ENCODE measurements around the gene KCNJ14. TPM values are rescaled to one million over a fixed set of nuclear protein-coding genes. Genes with fewer than 3 reads are reported as not detected.

KCNJ14 gene
- total RNA-seq, 2 experiments from 2014 or later = 1.7 to 2.0 TPM

DNA sequence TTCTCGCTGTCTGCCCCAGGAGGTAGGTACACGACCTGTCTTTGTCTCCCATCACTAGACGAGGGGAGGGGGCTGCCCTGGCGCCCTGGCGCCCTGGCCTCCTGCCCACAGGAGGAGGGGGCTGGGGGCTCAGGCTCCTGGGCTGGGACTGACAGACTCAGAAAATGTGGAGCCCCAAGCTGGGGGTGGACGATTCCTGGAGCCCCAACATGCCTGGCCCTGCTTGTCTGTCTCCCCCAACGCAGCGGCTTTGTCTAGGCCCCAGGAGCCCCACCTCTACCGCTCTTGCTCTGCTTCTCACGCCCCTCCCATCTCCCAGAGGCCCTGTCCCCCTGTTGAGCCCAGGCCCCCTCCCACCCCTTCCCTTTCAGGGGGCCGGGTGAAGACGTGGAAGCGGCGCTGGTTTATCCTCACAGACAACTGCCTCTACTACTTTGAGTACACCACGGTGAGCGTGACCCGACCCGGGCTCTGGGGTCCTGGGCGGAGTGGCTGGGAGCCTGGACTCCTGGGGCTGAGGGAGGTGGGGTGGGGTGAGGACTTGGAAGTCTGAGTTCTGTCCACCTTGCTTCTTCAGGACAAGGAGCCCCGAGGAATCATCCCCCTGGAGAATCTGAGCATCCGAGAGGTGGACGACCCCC is 22.4 kb downstream of the KCNJ14 start:
- TF ChIP-seq, protein P1, sequence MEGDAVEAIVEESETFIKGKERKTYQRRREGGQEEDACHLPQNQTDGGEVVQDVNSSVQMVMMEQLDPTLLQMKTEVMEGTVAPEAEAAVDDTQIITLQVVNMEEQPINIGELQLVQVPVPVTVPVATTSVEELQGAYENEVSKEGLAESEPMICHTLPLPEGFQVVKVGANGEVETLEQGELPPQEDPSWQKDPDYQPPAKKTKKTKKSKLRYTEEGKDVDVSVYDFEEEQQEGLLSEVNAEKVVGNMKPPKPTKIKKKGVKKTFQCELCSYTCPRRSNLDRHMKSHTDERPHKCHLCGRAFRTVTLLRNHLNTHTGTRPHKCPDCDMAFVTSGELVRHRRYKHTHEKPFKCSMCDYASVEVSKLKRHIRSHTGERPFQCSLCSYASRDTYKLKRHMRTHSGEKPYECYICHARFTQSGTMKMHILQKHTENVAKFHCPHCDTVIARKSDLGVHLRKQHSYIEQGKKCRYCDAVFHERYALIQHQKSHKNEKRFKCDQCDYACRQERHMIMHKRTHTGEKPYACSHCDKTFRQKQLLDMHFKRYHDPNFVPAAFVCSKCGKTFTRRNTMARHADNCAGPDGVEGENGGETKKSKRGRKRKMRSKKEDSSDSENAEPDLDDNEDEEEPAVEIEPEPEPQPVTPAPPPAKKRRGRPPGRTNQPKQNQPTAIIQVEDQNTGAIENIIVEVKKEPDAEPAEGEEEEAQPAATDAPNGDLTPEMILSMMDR (IDR thresholded peaks at IDR 0.05) = no peak
- H3K4me3 Mint-ChIP-seq = no peak overlapping the region
- peaks cover 26% of the 10 kb centered on the region for H3K4me1 ChIP-seq (ENCODE audit: insufficient read depth, low read length)
- no peak overlapping the region for H3K27ac Mint-ChIP-seq
- no peak for DNase-seq
- H3K4me3 ChIP-seq (ENCODE audit: low read length) = no peak overlapping the region
- peaks cover 27% of the 10 kb centered on the region for H3K4me1 Mint-ChIP-seq (ENCODE audit: low read depth)
- no peaks in the 10 kb centered on the region for H3K27me3 ChIP-seq (ENCODE audit: control insufficient read depth in 1 of 2, insufficient read depth in 2 of 2, low read length in 2 of 2)
- ChIA-PET CTCF (no interaction called here), POLR2A (no interaction called here)
- H3K36me3 ChIP-seq (ENCODE audit: insufficient read depth, low read length) = peaks cover 48% of the 10 kb centered on the region
- peaks cover 43% of the 10 kb centered on the region for H3K36me3 Mint-ChIP-seq (ENCODE audit: low read depth)
- intact Hi-C loops (cut with DNase I, micrococcal nuclease) = loop anchor here in 1 of 2 experiments (10.0 kb wide), 1 partner anchor 637 kb away; the partner anchor contains the start of genes C19orf73, LIN7B and PPFIA3
- no peaks in the 10 kb centered on the region for H3K9me3 ChIP-seq (ENCODE audit: control insufficient read depth in 1 of 2, insufficient read depth in 1 of 2, low read length in 2 of 2)
- H3K9me3 Mint-ChIP-seq = no peaks in the 10 kb centered on the region
- ATAC-seq (ENCODE audit: poor library complexity) = no peak
- H3K27me3 Mint-ChIP-seq = no peaks in the 10 kb centered on the region
- H3K27ac ChIP-seq (ENCODE audit: low read depth in 1 of 2, low read length in 2 of 2) = no peak overlapping the region

DNA sequence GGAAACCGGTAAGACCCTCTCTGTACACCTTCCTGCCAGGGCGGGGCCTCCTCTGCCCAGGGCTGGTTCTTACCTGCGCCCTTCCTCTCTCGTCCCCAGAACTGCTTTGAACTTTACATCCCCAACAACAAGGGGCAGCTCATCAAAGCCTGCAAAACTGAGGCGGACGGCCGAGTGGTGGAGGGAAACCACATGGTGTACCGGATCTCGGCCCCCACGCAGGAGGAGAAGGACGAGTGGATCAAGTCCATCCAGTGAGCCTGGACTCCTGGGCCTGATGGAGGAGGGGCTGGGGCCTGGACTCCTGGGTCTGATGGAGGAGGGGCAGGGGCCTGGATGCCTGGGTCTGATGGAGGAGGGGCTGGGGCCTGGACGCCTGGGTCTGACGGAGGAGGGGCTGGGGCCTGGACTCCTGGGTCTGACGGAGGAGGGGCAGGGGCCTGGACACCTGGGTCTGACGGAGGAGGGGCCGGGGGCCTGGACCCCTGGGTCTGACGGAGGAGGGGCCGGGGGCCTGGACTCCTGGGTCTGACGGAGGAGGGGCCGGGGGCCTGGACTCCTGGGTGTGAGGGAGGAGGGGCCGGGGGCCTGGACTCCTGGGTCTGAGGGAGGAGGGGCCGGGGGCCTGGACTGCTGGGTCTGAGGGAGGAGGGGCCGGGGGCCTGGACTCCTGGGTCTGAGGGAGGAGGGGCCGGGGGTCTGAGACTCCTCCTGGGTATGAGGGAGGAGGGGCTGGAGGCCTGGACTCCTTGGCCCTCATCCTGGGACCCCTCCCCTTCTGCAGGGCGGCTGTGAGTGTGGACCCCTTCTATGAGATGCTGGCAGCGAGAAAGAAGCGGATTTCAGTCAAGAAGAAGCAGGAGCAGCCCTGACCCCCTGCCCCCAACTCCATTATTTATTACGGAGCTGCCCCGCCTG is 23.2 kb downstream of the KCNJ14 start:
- Mint-ChIP-seq H3K27me3 (no peaks in the 10 kb centered on the region), H3K36me3 (ENCODE audit: low read depth) (peaks cover 35% of the 10 kb centered on the region), H3K27ac (peak overlapping the region; percentile 88), H3K4me1 (ENCODE audit: low read depth) (peaks cover 27% of the 10 kb centered on the region), H3K4me3 (no peak overlapping the region), H3K9me3 (no peaks in the 10 kb centered on the region)
- no peaks in the 10 kb centered on the region for H3K27me3 ChIP-seq (ENCODE audit: control insufficient read depth in 1 of 2, insufficient read depth in 2 of 2, low read length in 2 of 2)
- ChIA-PET CTCF (no interaction called here), POLR2A (interaction anchor here (2.7 kb wide), 1 partner anchor 8 kb away, joined by 18 read pairs; no protein-coding TSS in a partner anchor)
- no peak overlapping the region for H3K27ac ChIP-seq (ENCODE audit: low read depth in 1 of 2, low read length in 2 of 2)
- H3K36me3 ChIP-seq (ENCODE audit: insufficient read depth, low read length) = peaks cover 40% of the 10 kb centered on the region
- TF ChIP-seq, protein P1 (IDR thresholded peaks at IDR 0.05) = no peak
- intact Hi-C loops (cut with DNase I, micrococcal nuclease) = loop anchor here in 1 of 2 experiments (10.0 kb wide), 1 partner anchor 636 kb away; the partner anchor contains the start of genes C19orf73, LIN7B and PPFIA3
- H3K9me3 ChIP-seq (ENCODE audit: control insufficient read depth in 1 of 2, insufficient read depth in 1 of 2, low read length in 2 of 2) = no peaks in the 10 kb centered on the region
- H3K4me3 ChIP-seq (ENCODE audit: low read length) = no peak overlapping the region
- ATAC-seq (ENCODE audit: poor library complexity) (no peak), DNase-seq (peak in 1 of 14 experiments; percentile 8)
- H3K4me1 ChIP-seq (ENCODE audit: insufficient read depth, low read length) = peaks cover 26% of the 10 kb centered on the region

DNA sequence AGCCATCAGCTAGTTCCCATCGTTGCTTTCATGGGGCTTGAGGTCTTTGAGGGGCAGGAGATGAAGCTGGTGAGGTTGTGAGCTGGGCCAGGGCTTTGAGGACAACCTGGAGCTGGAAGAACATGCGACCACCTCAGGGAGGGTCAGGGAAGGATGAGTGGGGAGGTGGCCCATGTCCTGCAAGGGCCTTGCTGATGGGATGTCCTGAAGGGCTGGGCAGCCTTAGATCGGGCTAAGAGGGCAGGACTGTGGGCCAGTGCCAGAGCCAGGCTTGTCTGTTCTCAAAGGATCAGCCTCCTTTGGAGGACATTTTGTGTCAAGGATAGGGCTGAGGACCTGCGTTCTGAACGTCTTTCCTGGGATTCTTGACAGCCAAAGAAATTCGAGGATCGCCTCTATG is 24.3 kb downstream of the KCNJ14 start:
- peaks cover 27% of the 10 kb centered on the region for H3K4me1 Mint-ChIP-seq (ENCODE audit: low read depth)

More for the DNA sequence above, 24.3 kb downstream of the KCNJ14 start:
- Histone ChIP-seq H3K27me3 (ENCODE audit: control insufficient read depth in 1 of 2, insufficient read depth in 2 of 2, low read length in 2 of 2) (no peaks in the 10 kb centered on the region), H3K9me3 (ENCODE audit: control insufficient read depth in 1 of 2, insufficient read depth in 1 of 2, low read length in 2 of 2) (no peaks in the 10 kb centered on the region), H3K4me1 (ENCODE audit: insufficient read depth, low read length) (peaks cover 26% of the 10 kb centered on the region), H3K27ac (ENCODE audit: low read depth in 1 of 2, low read length in 2 of 2) (peak overlapping the region in 1 of 2 donors; percentile 77), H3K4me3 (ENCODE audit: low read length) (no peak overlapping the region), H3K36me3 (ENCODE audit: insufficient read depth, low read length) (peaks cover 31% of the 10 kb centered on the region)
- ATAC-seq (ENCODE audit: poor library complexity) (no peak), DNase-seq (no peak)
- TF ChIP-seq, protein P1 (IDR thresholded peaks at IDR 0.05) = no peak
- H3K9me3 Mint-ChIP-seq = no peaks in the 10 kb centered on the region
- no peaks in the 10 kb centered on the region for H3K27me3 Mint-ChIP-seq
- H3K27ac Mint-ChIP-seq = peak overlapping the region; percentile 88
- intact Hi-C loops (cut with DNase I, micrococcal nuclease) = loop anchor here (1.0 to 10.0 kb wide), 2 partner anchors 34 to 635 kb away; partner anchors contain the start of genes C19orf73 (in 1 of the 2), GRWD1 (in 1 of the 2), LIN7B (in 1 of the 2) and PPFIA3 (in 1 of the 2)
- POLR2A ChIA-PET = interaction anchor here (1.0 to 2.7 kb wide), 5 partner anchors 10 to 165 kb away, joined by 5 to 18 read pairs (median 9); partner anchors contain the start of genes RPL18, SPHK2, SYNGR4 and TMEM143
- H3K36me3 Mint-ChIP-seq (ENCODE audit: low read depth) = peaks cover 27% of the 10 kb centered on the region
- CTCF ChIA-PET = interaction anchor here (1.3 kb wide), 1 partner anchor 10 kb away, joined by 5 read pairs; no protein-coding TSS in a partner anchor
- H3K4me3 Mint-ChIP-seq = peak overlapping the region; percentile 88
